ENCODE measurements around the gene P3H3. TPM values are rescaled to one million over a fixed set of nuclear protein-coding genes. Genes with fewer than 3 reads are reported as not detected.

P3H3 gene
- polyA plus RNA-seq, 1 experiment = 71.6 TPM

GRCh38 chr12:6826734-6827436 lies 1.3 kb upstream of the P3H3 start:
- no peak for DNase-seq (ENCODE audit: low read depth)
- no peak overlapping the region for H3K4me3 ChIP-seq (ENCODE audit: low read depth, low read length)
- POLR2A ChIA-PET = interaction anchor here (0.6 kb wide), 1 partner anchor 40 kb away, joined by 8 read pairs; no protein-coding TSS in a partner anchor
- H3K27me3 ChIP-seq (ENCODE audit: control insufficient read depth, insufficient read depth, low read length) = peaks cover 3% of the 10 kb centered on the region; the same call in 1 of the 2 replicates
- TF ChIP-seq CTCF (IDR thresholded peaks at IDR 0.05; ENCODE audit: insufficient read depth, low read depth, low read length) = no peak
- CTCF ChIA-PET = interaction anchor here (0.8 to 12.9 kb wide), 12 partner anchors 21 to 102 kb away, joined by 3 to 92 read pairs (median 6); partner anchors contain the start of genes CDCA3, MLF2, PTMS and SPSB2
- H3K36me3 ChIP-seq (ENCODE audit: control insufficient read depth, insufficient read depth, low read length) = peaks cover 11% of the 10 kb centered on the region

DNA sequence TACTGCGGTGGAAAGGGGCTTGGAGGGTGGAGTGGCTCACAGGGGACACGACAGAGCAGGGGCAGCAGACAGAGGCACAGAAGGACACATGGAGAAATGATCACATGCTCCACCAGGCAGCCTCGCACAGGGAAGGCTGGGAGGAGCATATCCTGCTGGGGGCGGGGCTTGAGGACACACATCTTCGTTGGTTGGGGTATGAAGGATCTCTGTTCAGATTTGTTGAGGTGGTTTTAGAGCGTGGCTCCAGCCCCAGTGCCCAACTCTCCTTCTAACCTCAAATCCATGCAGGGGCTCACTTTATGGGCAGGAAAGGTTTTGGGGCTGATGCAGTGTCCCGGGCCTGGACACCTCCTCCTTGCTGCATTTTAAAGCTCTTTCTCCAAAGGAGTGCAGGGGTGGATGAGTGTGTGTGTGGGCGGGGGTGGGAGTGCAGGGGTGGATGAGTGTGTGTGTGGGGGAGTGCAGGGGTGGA lies 733 bp upstream of the P3H3 start:
- TF ChIP-seq CTCF (IDR thresholded peaks at IDR 0.05; ENCODE audit: insufficient read depth, low read depth, low read length) = no peak
- Histone ChIP-seq H3K4me3 (ENCODE audit: low read depth, low read length) (peak overlapping the region; percentile 93), H3K36me3 (ENCODE audit: control insufficient read depth, insufficient read depth, low read length) (peaks cover 16% of the 10 kb centered on the region), H3K27me3 (ENCODE audit: control insufficient read depth, insufficient read depth, low read length) (0 out of 2 replicates have a peak, but pooled peaks cover under 1% of the 10 kb centered on the region)
- peak; percentile 27 for DNase-seq (ENCODE audit: low read depth)
- ChIA-PET POLR2A (interaction anchor here (0.6 kb wide), 2 partner anchors 39 to 43 kb away, joined by 5 to 8 read pairs; no protein-coding TSS in a partner anchor), CTCF (interaction anchor here (0.9 to 12.9 kb wide), 9 partner anchors 25 to 74 kb away, joined by 3 to 92 read pairs (median 6); partner anchors contain the start of genes CDCA3, MLF2, PTMS and USP5)

GRCh38 chr12:6828781-6829535 lies 751 bp downstream of the P3H3 start:
- POLR2A ChIA-PET = interaction anchor here (1.0 kb wide), 1 partner anchor 140 kb away, joined by 4 read pairs; the partner anchor contains the start of gene ZNF384
- TF ChIP-seq CTCF (IDR thresholded peaks at IDR 0.05; ENCODE audit: insufficient read depth, low read depth, low read length) = no peak
- DNase-seq (ENCODE audit: low read depth) = no peak
- CTCF ChIA-PET = interaction anchor here (0.8 to 12.9 kb wide), 9 partner anchors 10 to 209 kb away, joined by 3 to 92 read pairs (median 4); partner anchors contain the start of genes CDCA3, MLF2 and USP5
- H3K36me3 ChIP-seq (ENCODE audit: control insufficient read depth, insufficient read depth, low read length) = peaks cover 21% of the 10 kb centered on the region
- H3K27me3 ChIP-seq (ENCODE audit: control insufficient read depth, insufficient read depth, low read length) = no peaks in the 10 kb centered on the region
- peak overlapping the region; percentile 93 for H3K4me3 ChIP-seq (ENCODE audit: low read depth, low read length)

- POLR2A ChIA-PET = no interaction called here
Measured at GRCh38 chr12:6829536-6830220, 1.5 kb downstream of the P3H3 start.

More at GRCh38 chr12:6829536-6830220, 1.5 kb downstream of the P3H3 start:
- DNase-seq (ENCODE audit: low read depth) = no peak
- CTCF ChIA-PET = interaction anchor here (0.8 to 12.9 kb wide), 7 partner anchors 10 to 210 kb away, joined by 3 to 92 read pairs (median 4); partner anchors contain the start of genes CDCA3, MLF2 and USP5
- peak; percentile 41 for TF ChIP-seq CTCF (IDR thresholded peaks at IDR 0.05; ENCODE audit: insufficient read depth, low read depth, low read length)
- no peaks in the 10 kb centered on the region for H3K27me3 ChIP-seq (ENCODE audit: control insufficient read depth, insufficient read depth, low read length)
- peaks cover 22% of the 10 kb centered on the region for H3K36me3 ChIP-seq (ENCODE audit: control insufficient read depth, insufficient read depth, low read length)
- peak overlapping the region; percentile 93 for H3K4me3 ChIP-seq (ENCODE audit: low read depth, low read length)

Measured in BJ (cell line).